Hematopoietic multipotent progenitor cell treated with erythropoietin and hydrocortisone succinate and interleukin-3 and kit ligand, for 4 days (in vitro differentiated cells): Measurements from ENCODE around the gene GPR132.

Experiments used
- DNase-seq: peaks from one replicate; pipeline ENCODE4 v3.0.0-alpha.2; 2015

The GPR132 gene

GRCh38 chr14:105074601-105075053 is 9.4 kb upstream of the GPR132 start:
- DNase-seq: no peak

DNA sequence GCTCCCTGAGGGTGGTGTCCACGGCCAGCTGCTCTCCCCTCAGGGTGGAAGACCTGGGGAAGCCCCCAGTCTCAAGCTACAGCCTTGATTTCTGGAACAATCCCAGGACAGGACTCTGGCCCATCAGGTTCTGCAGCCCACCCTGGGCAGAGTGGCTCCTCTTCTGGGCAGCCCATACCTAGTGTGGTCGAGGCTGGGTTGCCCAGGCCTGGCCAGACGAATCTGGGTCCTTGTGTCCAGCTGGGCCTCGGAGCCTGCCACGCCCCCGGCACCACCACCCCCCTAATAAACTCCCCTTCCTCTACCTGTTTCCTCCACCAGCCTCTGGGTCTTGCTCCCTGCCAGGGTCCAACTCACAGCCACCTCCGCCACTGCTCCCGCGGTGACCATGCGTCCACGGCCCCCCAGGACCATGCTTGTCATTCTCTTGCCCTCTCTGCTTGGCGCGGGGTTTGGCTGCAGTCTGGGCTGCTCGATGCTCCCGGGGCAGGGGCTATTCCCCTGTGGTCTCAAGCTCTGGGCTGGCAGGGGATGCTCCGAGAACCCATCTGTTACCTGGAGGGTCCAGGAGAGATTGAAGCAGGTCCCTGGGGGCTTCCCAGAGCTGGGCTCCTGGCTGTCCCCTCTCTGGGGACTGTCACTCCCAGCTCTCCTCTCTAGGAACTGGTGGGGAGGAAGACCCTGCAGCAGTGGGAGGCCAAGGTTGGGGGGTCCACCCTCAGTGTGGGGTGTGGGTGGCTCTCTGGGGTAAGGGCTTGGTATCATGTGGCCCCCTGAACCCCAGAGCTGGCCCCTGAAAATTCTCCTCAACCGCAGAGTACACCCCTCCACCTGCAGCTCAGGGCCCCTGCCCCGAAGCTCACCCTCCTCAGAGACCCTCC is 8.7 kb upstream of the GPR132 start:
- DNase-seq: no peak

DNA sequence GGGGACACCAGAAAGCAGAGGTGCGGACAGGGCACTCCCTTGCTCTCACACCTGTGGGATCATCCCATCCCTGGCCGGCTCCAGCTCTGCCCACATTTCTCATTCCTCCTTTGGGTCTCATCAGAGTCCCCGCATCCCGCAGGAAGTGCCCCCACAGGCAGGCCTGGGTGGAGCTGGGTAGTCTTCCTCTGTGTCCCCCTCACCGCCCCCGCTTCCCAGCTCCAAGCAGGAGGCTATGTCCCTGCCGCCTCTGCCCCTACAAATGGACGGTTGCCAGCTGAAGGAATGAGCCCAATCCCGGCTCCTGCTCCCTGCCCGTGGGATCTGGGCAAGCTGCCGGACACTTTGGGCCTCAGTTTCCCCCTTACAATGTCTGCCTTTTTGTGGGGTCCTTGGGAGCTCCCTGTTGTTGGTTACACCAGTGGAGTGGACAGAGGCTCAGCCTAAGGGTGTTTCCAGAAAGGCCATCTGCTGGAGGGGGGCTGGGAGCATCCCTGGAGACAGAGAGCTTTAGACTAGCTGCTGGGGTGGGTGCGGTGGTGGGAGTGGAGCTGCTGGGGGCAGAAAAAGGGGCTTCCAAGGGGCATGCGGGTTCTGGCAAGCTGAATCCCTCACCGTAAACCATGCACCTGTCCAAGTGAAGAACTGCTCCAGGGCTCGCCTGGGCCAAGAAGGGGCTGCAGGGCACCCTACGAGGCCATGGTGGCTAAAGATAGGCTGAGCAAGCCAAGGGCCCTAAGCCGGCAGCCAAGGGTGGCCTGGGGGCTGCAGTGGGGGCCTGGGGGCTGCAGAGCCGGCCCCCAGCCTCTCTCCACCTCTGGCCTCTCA is 7.9 kb upstream of the GPR132 start:
- no peak for DNase-seq

- DNase-seq: no peak
These were observed 7.2 kb upstream of the GPR132 start for GRCh38 chr14:105072381-105072861.

- DNase-seq: no peak
These were observed 6.7 kb upstream of the GPR132 start for GRCh38 chr14:105071942-105072341.

DNA sequence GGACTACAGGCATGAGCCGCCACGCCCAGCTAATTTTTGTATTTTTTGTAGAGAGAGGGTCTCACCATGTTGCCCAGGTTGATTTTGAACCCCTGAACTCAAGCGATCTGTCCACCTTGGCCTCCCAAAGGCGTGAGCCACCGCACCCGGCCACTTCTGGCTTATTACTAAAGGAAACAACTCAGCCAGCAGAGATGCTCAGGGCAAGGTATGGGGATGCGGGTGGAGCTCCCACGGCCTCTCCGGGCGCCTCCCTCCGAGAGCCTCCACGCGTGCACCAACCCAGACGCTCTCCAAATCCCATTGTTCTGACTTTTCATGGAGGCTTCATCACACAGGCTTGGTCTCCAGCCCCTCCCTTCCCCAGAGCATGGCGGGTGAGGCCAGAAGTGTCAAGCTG is 6.1 kb upstream of the GPR132 start:
- DNase-seq: no peak

GRCh38 chr14:105070760-105071137 is 5.5 kb upstream of the GPR132 start:
- no peak for DNase-seq

GRCh38 chr14:105069871-105070759 is 4.9 kb upstream of the GPR132 start:
- DNase-seq: peak; percentile 75

- no peak for DNase-seq
These were observed 4.3 kb upstream of the GPR132 start for GRCh38 chr14:105069522-105069870.

DNA sequence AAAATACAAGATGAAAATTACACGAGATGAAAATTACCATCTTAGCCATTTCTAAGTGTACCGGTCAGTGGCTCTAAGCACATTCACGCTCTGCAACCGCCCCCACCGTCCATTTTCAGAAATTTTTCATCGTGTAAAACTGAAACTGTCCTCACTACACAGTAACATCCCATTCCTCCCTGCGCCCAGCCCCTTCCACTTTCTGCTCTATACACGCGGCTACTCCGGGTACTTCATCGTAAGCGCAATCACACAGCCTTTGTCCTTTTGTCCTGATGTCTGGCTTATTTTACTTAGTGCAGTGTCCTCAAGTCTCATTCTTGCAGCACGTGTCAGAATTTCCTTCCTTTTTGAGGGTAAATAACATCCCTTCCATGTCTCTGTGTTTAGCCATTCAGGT is 3.6 kb upstream of the GPR132 start:
- DNase-seq: no peak

GRCh38 chr14:105067969-105068301 is 2.7 kb upstream of the GPR132 start:
- DNase-seq: no peak

DNA sequence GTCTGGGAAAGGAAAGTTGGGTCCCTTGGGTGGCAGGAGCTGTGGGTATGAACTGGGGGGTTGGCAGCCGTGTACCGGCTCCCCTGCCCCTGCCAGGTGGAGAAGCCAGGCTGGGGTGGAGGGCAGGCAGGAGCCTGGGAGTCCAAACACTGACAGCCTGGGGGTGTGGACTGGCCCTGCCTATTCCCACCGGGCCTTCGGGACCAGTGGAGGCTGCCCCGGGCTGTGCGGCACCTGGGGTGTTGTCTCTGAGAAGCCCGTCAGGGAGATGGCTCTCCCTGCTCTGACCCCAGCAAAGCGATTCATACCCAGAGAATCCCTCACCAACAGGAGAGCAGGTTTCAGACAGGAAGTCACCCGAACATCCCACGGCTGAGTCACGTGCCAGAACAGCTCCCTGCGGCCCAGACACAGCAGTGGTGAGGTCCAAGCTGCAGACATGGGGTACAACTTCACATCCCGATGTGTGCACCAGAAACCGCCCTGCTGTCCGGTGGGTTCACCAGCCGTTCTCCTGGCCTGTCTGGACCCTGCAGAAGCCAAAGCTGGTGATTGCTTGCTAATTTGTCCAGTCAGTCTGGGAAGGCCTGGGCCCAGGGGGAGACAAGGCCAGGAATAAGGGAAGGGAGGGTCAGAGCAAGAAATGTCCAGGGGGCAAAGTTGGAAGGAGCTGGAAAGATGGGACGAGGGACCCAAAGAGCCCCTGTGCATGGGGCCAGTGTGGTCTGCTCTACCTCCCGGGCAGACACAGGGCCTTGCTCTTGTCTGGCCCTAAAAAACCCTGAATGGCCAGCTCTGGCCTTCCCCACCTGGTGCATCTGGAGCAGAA is 2.1 kb upstream of the GPR132 start:
- no peak for DNase-seq

- DNase-seq: no peak
These were observed 1.2 kb upstream of the GPR132 start for GRCh38 chr14:105066240-105067071.

GRCh38 chr14:105064721-105065143 is 498 bp downstream of the GPR132 start:
- peak; percentile 88 for DNase-seq

GRCh38 chr14:105064001-105064400 is 1.2 kb downstream of the GPR132 start:
- DNase-seq: no peak

DNA sequence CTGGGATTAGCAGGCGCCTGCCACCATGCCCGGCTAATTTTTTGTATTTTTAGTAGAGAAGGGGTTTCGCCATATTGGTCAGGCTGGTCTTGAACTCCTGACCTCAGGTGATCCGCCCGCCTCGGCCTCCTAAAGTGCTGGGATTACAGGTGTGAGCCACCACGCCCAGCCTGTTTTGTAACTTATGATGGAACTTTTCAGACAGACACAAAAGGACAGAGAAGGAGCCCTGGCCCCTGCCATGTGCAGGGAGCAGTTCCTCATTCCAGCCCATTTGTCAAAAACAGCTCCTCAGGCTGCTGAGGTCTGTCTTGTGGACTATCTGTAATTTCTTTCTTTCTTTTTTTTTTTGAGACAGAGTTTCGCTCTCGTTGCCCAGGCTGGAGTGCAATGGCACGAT is 1.7 kb downstream of the GPR132 start:
- peak; percentile 72 for DNase-seq

- DNase-seq: no peak
These were observed 2.2 kb downstream of the GPR132 start for GRCh38 chr14:105063056-105063455.

GRCh38 chr14:105062048-105062433 is 3.2 kb downstream of the GPR132 start:
- no peak for DNase-seq

- DNase-seq: peak; percentile 87
These were observed 3.7 kb downstream of the GPR132 start for GRCh38 chr14:105061428-105062047.

- DNase-seq: peak; percentile 85
These were observed 4.3 kb downstream of the GPR132 start for GRCh38 chr14:105060751-105061427.
